ENCODE data around the gene RCOR2. TPM values are rescaled to one million over a fixed set of nuclear protein-coding genes. Genes with fewer than 3 reads are reported as not detected.
"Not testable (repeated sequence)": the region's sequence is repeated elsewhere in the genome, so short reads cannot be mapped to it uniquely, and the experiment has no call there.

The RCOR2 gene
- total and polyA plus RNA-seq, 2 of the 4 experiments (the other 2 are of a cell fraction): 0.90 to 2.0 TPM

DNA sequence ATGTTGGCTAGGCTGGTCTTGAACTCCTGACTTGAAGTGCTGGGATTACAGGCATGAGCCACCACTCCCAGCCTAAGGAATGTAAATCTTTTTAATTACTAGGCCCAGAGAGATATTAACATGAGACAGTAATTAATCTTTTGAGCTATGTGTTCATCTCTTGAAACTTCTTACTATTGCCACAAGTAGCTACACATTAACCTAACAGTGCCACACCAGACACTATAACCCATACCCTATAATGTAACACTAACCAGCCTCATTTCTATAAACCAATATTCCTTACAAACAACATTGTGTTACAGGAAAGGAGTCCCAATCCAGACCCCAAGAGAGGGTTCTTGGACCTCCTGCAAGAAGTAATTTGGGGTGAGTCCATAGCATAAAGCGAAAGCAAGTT is 49.5 kb upstream of the RCOR2 start (continued):
- TF ChIP-seq RFX5 (IDR thresholded peaks at IDR 0.05; ENCODE audit: low read depth, low read length): no peak

DNA sequence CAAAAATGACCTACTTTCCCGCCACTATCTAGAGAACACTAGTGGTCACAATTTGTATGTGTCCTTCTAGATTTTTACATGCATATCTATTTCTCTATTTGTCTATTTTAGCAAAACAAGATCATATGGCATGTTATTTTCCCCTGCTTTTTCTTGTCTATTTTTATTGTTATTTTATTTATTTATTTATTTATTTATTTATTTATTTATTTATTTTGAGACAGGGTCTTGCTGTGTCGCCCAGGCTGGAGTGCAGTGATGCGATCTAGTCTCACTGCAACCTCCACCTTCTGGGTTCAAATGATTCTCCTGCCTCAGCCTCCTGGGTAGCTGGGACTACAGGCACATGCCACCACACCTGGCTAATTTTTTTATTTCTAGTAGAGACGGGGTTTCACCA is 46.9 kb upstream of the RCOR2 start:
- H2AFZ ChIP-seq (replicated peaks; ENCODE audit: low read length, poor library complexity); H2BK5ac ChIP-seq (ENCODE audit: low read depth, low read length, poor library complexity, severe bottlenecking); H2BK120ac ChIP-seq (ENCODE audit: low read depth, low read length); H4K5ac ChIP-seq (ENCODE audit: low read depth, low read length); H3K27ac ChIP-seq (ENCODE audit: insufficient read depth, low read length); H3K79me1 ChIP-seq (ENCODE audit: low read depth in 1 of 2, low read length in 2 of 2); DNase-seq; H3K36me3 ChIP-seq (ENCODE audit: control insufficient read depth, insufficient read depth, low read length); H3K4me3 ChIP-seq (ENCODE audit: insufficient read depth, low read depth, low read length); H3K9me1 ChIP-seq (ENCODE audit: insufficient read depth, low read length); intact Hi-C loops (cut with micrococcal nuclease); H4K91ac ChIP-seq (ENCODE audit: insufficient read depth, low read depth, low read length); BruUV-seq (replicated peaks); H3K9ac ChIP-seq (ENCODE audit: low read depth, low read length); POLR2A ChIA-PET (ENCODE audit: unreplicated experiment); H2AK9ac ChIP-seq (replicated peaks; ENCODE audit: low read depth, low read length, poor library complexity); H3K23ac ChIP-seq (ENCODE audit: low read depth, low read length); H2BK20ac ChIP-seq (ENCODE audit: low read depth, low read length); H2AK5ac ChIP-seq (ENCODE audit: low read depth, low read length); H3K27me3 ChIP-seq (ENCODE audit: control insufficient read depth, insufficient read depth, low read length); dilution Hi-C loops (cut with HindIII; ENCODE audit: low sequenced_read_pairs, unreplicated experiment); H3K18ac ChIP-seq (ENCODE audit: low read depth, low read length); H3K14ac ChIP-seq (replicated peaks; ENCODE audit: low read depth, low read length); H3K4me2 ChIP-seq (ENCODE audit: low read depth, low read length); H4K20me1 ChIP-seq (ENCODE audit: insufficient read depth, low read length); H2BK15ac ChIP-seq (ENCODE audit: low read depth, low read length); H3K4me1 ChIP-seq (ENCODE audit: control insufficient read depth, insufficient read depth, low read length); CTCF ChIA-PET; H3K9me3 ChIP-seq (ENCODE audit: control insufficient read depth, insufficient read depth, low read length); H4K8ac ChIP-seq (ENCODE audit: low read depth in 2 of 2, low read length in 2 of 2); in situ Hi-C loops (cut with MboI; ENCODE audit: low sequenced_read_pairs); H3K56ac ChIP-seq (ENCODE audit: extremely low read depth, insufficient read depth, low read length); H3K4ac ChIP-seq (ENCODE audit: low read depth, low read length); ATAC-seq (ENCODE audit: low read depth): not testable (repeated sequence)
- no CpG with 5 or more reads among the region's 4 CpGs for WGBS, 2 experiments (ENCODE audit: extremely low coverage in 2 of 2, insufficient read length in 1 of 2)
